ENCODE data around the gene WBP2.
"Not testable (repeated sequence)": the region's sequence is repeated elsewhere in the genome, so short reads cannot be mapped to it uniquely, and the experiment has no call there.

The WBP2 gene

GRCh38 chr17:75888484-75888883 is 33.3 kb upstream of the WBP2 start:
- no peak for DNase-seq

- DNase-seq, result not testable (repeated sequence)
These were observed 30.7 kb upstream of the WBP2 start for GRCh38 chr17:75885860-75886259.

- DNase-seq, result no peak
These were observed 30.3 kb upstream of the WBP2 start for GRCh38 chr17:75885431-75885830.

- DNase-seq, result no peak
These were observed 26.7 kb upstream of the WBP2 start for GRCh38 chr17:75881678-75882454.

- no peak for DNase-seq
These were observed 25.1 kb upstream of the WBP2 start for GRCh38 chr17:75880266-75880665.

GRCh38 chr17:75878174-75878998 is 23.3 kb upstream of the WBP2 start, which contains the start of gene TRIM47:
Gene TRIM47, minus strand, starts transcription at chr17:75878581. Its CDS starts 33 bp downstream, at chr17:75878548.
- no peak for DNase-seq

GRCh38 chr17:75877752-75878173 is 22.6 kb upstream of the WBP2 start:
- DNase-seq, result peak; percentile 49

- DNase-seq, result no peak
These were observed 22.0 kb upstream of the WBP2 start for GRCh38 chr17:75876938-75877751.

- peak; percentile 55 for DNase-seq
These were observed 21.2 kb upstream of the WBP2 start for GRCh38 chr17:75876190-75876937.

- DNase-seq, result no peak
These were observed 20.7 kb upstream of the WBP2 start for GRCh38 chr17:75875940-75876189.

GRCh38 chr17:75875182-75875939 is 20.2 kb upstream of the WBP2 start:
- no peak for DNase-seq

GRCh38 chr17:75874323-75875181 is 19.4 kb upstream of the WBP2 start:
- DNase-seq, result no peak

GRCh38 chr17:75873587-75874322 is 18.6 kb upstream of the WBP2 start:
- no peak for DNase-seq

- DNase-seq, result no peak
These were observed 17.6 kb upstream of the WBP2 start for GRCh38 chr17:75872434-75873351.

GRCh38 chr17:75870228-75870627 is 15.1 kb upstream of the WBP2 start:
- not testable (repeated sequence) for DNase-seq

- DNase-seq, result no peak
These were observed 14.4 kb upstream of the WBP2 start for GRCh38 chr17:75869282-75870141.

- not testable (repeated sequence) for DNase-seq
These were observed 13.7 kb upstream of the WBP2 start for GRCh38 chr17:75868730-75869281.

All from effector CD8-positive, alpha-beta T cell (primary cell).